WTC11 (cell line): Measurements from ENCODE around the gene KBTBD12. TPM values are rescaled to one million over a fixed set of nuclear protein-coding genes. Genes with fewer than 3 reads are reported as not detected.

Source experiments
- ATAC-seq: fragments of 200-7000 bp; cut with Tn5 transposase; 2 replicates; pipeline ENCODE4 v1.10.0; 2021; ENCODE audit warnings: mild to moderate bottlenecking, moderate library complexity
- CTCF ChIA-PET: fragments of 300-600 bp; sonication (Branson Sonifier 250); formaldehyde crosslinking; loops from one replicate; lab custom pipeline; 2021; ENCODE audit warnings: antibody characterized with exemption; lab: Charles Lee
- POLR2A ChIA-PET: fragments of 350-600 bp; sonication (Branson Sonifier 250); formaldehyde crosslinking; loops from one replicate; lab custom pipeline; 2021; ENCODE audit warnings: antibody characterized with exemption; lab: Charles Lee
- DNase-seq: peaks from one replicate; pipeline ENCODE4 v3.0.0; 2021; ENCODE audit warnings: low spot score
- H3K27ac Mint-ChIP-seq: 2 replicates; pipeline ENCODE4 v1.8.0; 2021; ENCODE audit warnings: mixed read lengths
- H3K27me3 Mint-ChIP-seq: 2 replicates; pipeline ENCODE4 v1.8.0; 2021; ENCODE audit warnings: low read depth, mild to moderate bottlenecking, moderate library complexity, mixed read lengths
- H3K36me3 Mint-ChIP-seq: 2 replicates; pipeline ENCODE4 v1.8.0; 2021; ENCODE audit warnings: mixed read lengths
- H3K4me1 Mint-ChIP-seq: 2 replicates; pipeline ENCODE4 v1.8.0; 2022; ENCODE audit warnings: mixed read lengths
- H3K4me3 Mint-ChIP-seq: 2 replicates; pipeline ENCODE4 v1.8.0; 2021; ENCODE audit warnings: mild to moderate bottlenecking, moderate library complexity, mixed read lengths
- H3K9me3 Mint-ChIP-seq: 2 replicates; pipeline ENCODE4 v1.8.0; 2021; ENCODE audit warnings: mixed read lengths
- ATF6 ChIP-seq: sonication (generic); formaldehyde crosslinking; IDR thresholded peaks from 2 replicates; pipeline ENCODE4 v1.8.1; 2023; ENCODE audit warnings: mild to moderate bottlenecking, missing genetic modification reagents
- ERG ChIP-seq: fragments of 250-450 bp; sonication (Bioruptor Pico); IDR thresholded peaks from 2 replicates; pipeline ENCODE4 v1.8.0; 2021; ENCODE audit warnings: mild to moderate bottlenecking
- FOXK1 ChIP-seq: sonication (generic); formaldehyde crosslinking; IDR thresholded peaks from 2 replicates; pipeline ENCODE4 v1.8.0; 2022; ENCODE audit warnings: mild to moderate bottlenecking, moderate library complexity, missing genetic modification reagents
- FOXP1 ChIP-seq: sonication (generic); formaldehyde crosslinking; IDR thresholded peaks from 2 replicates; pipeline ENCODE4 v1.8.0; 2022; ENCODE audit warnings: missing genetic modification reagents, mild to moderate bottlenecking, moderate library complexity, borderline replicate concordance
- FOXP4 ChIP-seq: sonication (generic); formaldehyde crosslinking; IDR thresholded peaks from 2 replicates; pipeline ENCODE4 v1.8.0; 2022; ENCODE audit warnings: mild to moderate bottlenecking, missing genetic modification reagents
- GRHL2 ChIP-seq: fragments of 250-450 bp; sonication (Bioruptor Pico); IDR thresholded peaks from 2 replicates; pipeline ENCODE4 v1.8.0; 2022; ENCODE audit warnings: mild to moderate bottlenecking, moderate library complexity; ENCODE audit not compliant: insufficient replicate concordance, severe bottlenecking
- GTF2I ChIP-seq: fragments of 250-450 bp; sonication (Bioruptor Pico); conservative IDR thresholded peaks from 2 replicates; pipeline ENCODE4 v1.4.0; 2021; ENCODE audit warnings: mild to moderate bottlenecking
- NR1H2 ChIP-seq: sonication (generic); formaldehyde crosslinking; IDR thresholded peaks from 2 replicates; pipeline ENCODE4 v1.9.0; 2021; ENCODE audit warnings: mild to moderate bottlenecking, moderate library complexity, missing genetic modification reagents
- OVOL2 ChIP-seq: fragments of 250-450 bp; sonication (Bioruptor Pico); IDR thresholded peaks from 2 replicates; pipeline ENCODE4 v1.9.0; 2021; ENCODE audit warnings: mild to moderate bottlenecking, borderline replicate concordance
- SMAD3 ChIP-seq: sonication (generic); formaldehyde crosslinking; IDR thresholded peaks from 2 replicates; pipeline ENCODE4 v1.8.0; 2022; ENCODE audit warnings: missing genetic modification reagents, mild to moderate bottlenecking, borderline replicate concordance
- SOX15 ChIP-seq: fragments of 250-450 bp; sonication (Bioruptor Pico); IDR thresholded peaks from 2 replicates; pipeline ENCODE4 v1.9.0; 2021; ENCODE audit warnings: mild to moderate bottlenecking
- STAT6 ChIP-seq: sonication (generic); formaldehyde crosslinking; conservative IDR thresholded peaks from 2 replicates; pipeline ENCODE4 v1.8.1; 2023; ENCODE audit warnings: mild to moderate bottlenecking, low read depth, missing genetic modification reagents, moderate library complexity
- TCF7 ChIP-seq: sonication (generic); formaldehyde crosslinking; IDR thresholded peaks from 2 replicates; pipeline ENCODE4 v1.8.0; 2022; ENCODE audit warnings: mild to moderate bottlenecking, low read depth, missing genetic modification reagents, moderate library complexity
- TEAD4 ChIP-seq: sonication (generic); formaldehyde crosslinking; IDR thresholded peaks from 2 replicates; pipeline ENCODE4 v1.8.0; 2022; ENCODE audit warnings: mild to moderate bottlenecking, missing genetic modification reagents
- ZMAT4 ChIP-seq: fragments of 250-450 bp; sonication (Bioruptor Pico); IDR thresholded peaks from 2 replicates; pipeline ENCODE4 v1.9.0; 2021; ENCODE audit warnings: mild to moderate bottlenecking
- ZNF423 ChIP-seq: fragments of 250-450 bp; sonication (Bioruptor Pico); IDR thresholded peaks from 2 replicates; pipeline ENCODE4 v2.1.2; 2022; ENCODE audit warnings: mild to moderate bottlenecking, moderate library complexity
- ZNF425 ChIP-seq: fragments of 250-450 bp; sonication (Bioruptor Pico); conservative IDR thresholded peaks from 2 replicates; pipeline ENCODE4 v1.9.0; 2021; ENCODE audit warnings: mild to moderate bottlenecking
- total RNA-seq: library from RNA; stranded (reverse); gene quantifications from 3 replicates; pipeline ENCODE4 v1.2.3, GENCODE V29; 2021
- TF ChIP-seq, protein P1 (sequence below): fragments of 200-600 bp; IDR thresholded peaks from 2 replicates; pipeline ENCODE4 v1.8.0; 2022; ENCODE audit warnings: antibody characterized with exemption

Gene KBTBD12
- total RNA-seq, 1 experiment from 2014 or later = 0.22 TPM

DNA sequence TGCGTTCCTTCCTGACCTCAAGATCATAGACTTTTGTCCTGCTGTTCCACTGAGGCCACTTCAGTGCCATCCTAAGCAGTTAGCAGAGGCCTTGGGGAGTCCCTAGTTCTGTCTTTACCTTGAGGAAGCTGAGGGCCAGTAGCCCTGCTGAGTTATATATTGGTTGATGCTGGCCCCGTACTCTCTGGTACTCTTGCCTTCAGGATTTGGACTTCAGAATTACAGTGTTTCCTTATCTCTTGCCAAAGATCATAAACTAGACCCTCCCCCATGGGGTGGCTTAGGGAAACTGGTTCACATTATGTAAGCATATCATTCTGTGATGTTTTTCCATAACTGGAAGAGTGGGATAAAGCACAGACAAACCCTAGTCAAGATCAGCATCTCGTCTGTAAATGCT lies 33.2 kb downstream of the KBTBD12 start (continued):
- TF ChIP-seq, protein P1, sequence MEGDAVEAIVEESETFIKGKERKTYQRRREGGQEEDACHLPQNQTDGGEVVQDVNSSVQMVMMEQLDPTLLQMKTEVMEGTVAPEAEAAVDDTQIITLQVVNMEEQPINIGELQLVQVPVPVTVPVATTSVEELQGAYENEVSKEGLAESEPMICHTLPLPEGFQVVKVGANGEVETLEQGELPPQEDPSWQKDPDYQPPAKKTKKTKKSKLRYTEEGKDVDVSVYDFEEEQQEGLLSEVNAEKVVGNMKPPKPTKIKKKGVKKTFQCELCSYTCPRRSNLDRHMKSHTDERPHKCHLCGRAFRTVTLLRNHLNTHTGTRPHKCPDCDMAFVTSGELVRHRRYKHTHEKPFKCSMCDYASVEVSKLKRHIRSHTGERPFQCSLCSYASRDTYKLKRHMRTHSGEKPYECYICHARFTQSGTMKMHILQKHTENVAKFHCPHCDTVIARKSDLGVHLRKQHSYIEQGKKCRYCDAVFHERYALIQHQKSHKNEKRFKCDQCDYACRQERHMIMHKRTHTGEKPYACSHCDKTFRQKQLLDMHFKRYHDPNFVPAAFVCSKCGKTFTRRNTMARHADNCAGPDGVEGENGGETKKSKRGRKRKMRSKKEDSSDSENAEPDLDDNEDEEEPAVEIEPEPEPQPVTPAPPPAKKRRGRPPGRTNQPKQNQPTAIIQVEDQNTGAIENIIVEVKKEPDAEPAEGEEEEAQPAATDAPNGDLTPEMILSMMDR = no peak
- TF ChIP-seq ZMAT4 (CRISPR knock-in tag) (no peak), SOX15 (CRISPR knock-in tag) (no peak), SMAD3 (no peak), GTF2I (CRISPR knock-in tag) (no peak)

- Mint-ChIP-seq H3K9me3 (no peaks in the 10 kb centered on the region), H3K27ac (no peak overlapping the region), H3K36me3 (no peaks in the 10 kb centered on the region), H3K27me3 (no peaks in the 10 kb centered on the region), H3K4me3 (no peak overlapping the region), H3K4me1 (no peaks in the 10 kb centered on the region)
- ATAC-seq (no peak), DNase-seq (no peak)
- ChIA-PET POLR2A (no interaction called here), CTCF (interaction anchor here (1.4 kb wide), 1 partner anchor 8 kb away, joined by 5 read pairs; no protein-coding TSS in a partner anchor)
- TF ChIP-seq FOXP1 = no peak
- no peak for TF ChIP-seq FOXP4 (CRISPR knock-in tag)
- TF ChIP-seq TEAD4 (CRISPR knock-in tag) = no peak
- TF ChIP-seq NR1H2 (CRISPR knock-in tag) = no peak
- TF ChIP-seq FOXK1 (CRISPR knock-in tag) = no peak
- TF ChIP-seq TCF7 (CRISPR knock-in tag) = no peak
- TF ChIP-seq OVOL2 = no peak
- TF ChIP-seq STAT6 (CRISPR knock-in tag) = no peak
- no peak for TF ChIP-seq ATF6 (CRISPR knock-in tag)
- TF ChIP-seq ZNF425 = no peak
- no peak for TF ChIP-seq ZNF423
- TF ChIP-seq, protein P1 = no peak
- TF ChIP-seq GRHL2 (CRISPR knock-in tag) = no peak
- TF ChIP-seq ERG (CRISPR knock-in tag) = no peak
Observed at GRCh38 chr3:127949446-127950055, 34.5 kb downstream of the KBTBD12 start.
